Fibroblast of pulmonary artery (primary cell): Measurements from ENCODE around the gene MYH10.

Experiments used
- DNase-seq: peaks from one replicate; pipeline ENCODE4 v3.0.0-alpha.2; 2010; ENCODE audit warnings: low read depth
- H3K4me3 ChIP-seq: replicated peaks from 2 replicates; pipeline ENCODE4 v1.5.1; 2011; ENCODE audit warnings: low read depth, mild to moderate bottlenecking, control low read depth, low read length, moderate library complexity
- TF ChIP-seq, protein P1 (sequence below): IDR thresholded peaks from 2 replicates; pipeline ENCODE4 v1.5.1; 2011; ENCODE audit warnings: mild to moderate bottlenecking, control low read depth, low read length, inconsistent platforms; ENCODE audit errors: missing control alignments

MYH10 gene

DNA sequence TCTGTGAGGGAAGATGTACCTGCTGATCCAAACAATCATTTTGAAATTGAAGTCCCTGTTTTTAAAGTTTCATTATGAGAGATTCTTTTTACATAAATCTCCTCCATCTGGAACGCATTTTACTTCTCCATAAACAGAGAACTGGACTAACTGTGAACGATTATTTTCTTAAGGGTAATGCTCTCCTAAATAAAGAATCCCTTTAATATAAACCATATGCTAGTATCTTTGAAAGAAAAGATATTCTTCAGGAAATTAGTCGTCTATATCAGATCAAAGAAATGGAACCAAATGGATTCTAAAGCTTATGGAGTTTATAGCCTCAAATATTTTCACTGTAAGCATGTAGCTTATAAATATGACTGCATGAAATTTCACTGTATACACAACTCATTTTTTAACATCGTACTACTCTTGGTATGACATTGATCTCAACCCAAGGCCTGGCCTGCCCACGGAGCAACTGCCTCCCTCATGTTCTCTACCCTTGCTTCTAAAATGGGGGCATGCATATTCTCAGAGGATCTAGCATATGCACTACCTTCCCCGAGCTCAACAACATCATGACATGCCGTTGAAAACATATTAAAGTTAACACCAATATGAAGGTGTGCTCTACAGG lies 66.4 kb downstream of the MYH10 start:
- DNase-seq, result no peak
- no peak overlapping the region for H3K4me3 ChIP-seq
- TF ChIP-seq, protein P1, sequence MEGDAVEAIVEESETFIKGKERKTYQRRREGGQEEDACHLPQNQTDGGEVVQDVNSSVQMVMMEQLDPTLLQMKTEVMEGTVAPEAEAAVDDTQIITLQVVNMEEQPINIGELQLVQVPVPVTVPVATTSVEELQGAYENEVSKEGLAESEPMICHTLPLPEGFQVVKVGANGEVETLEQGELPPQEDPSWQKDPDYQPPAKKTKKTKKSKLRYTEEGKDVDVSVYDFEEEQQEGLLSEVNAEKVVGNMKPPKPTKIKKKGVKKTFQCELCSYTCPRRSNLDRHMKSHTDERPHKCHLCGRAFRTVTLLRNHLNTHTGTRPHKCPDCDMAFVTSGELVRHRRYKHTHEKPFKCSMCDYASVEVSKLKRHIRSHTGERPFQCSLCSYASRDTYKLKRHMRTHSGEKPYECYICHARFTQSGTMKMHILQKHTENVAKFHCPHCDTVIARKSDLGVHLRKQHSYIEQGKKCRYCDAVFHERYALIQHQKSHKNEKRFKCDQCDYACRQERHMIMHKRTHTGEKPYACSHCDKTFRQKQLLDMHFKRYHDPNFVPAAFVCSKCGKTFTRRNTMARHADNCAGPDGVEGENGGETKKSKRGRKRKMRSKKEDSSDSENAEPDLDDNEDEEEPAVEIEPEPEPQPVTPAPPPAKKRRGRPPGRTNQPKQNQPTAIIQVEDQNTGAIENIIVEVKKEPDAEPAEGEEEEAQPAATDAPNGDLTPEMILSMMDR, result no peak

- H3K4me3 ChIP-seq, result no peak overlapping the region
- no peak for DNase-seq
- TF ChIP-seq, protein P1, result no peak
Observed at GRCh38 chr17:8563024-8563776, 67.3 kb downstream of the MYH10 start.

DNA sequence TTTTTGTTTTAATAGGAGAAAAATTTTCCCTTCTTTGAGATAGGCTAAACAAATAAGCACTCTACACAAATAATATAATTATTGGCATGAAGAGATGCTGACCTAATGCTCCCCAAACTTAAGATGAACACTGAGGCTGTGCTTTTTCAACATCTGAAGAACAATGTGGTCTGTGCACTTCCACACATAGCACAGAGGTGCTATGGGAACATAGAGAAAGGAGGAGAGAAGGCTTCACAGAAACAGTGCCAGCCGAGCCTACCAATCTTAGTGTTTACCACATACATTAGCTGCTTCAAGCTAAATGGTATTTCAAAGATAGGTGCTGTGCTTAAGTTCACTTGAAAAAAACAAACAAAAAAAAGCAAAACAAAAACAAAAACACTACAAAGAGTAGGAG lies 72.4 kb downstream of the MYH10 start:
- no peak overlapping the region for H3K4me3 ChIP-seq
- no peak for DNase-seq
- TF ChIP-seq, protein P1, result no peak

DNA sequence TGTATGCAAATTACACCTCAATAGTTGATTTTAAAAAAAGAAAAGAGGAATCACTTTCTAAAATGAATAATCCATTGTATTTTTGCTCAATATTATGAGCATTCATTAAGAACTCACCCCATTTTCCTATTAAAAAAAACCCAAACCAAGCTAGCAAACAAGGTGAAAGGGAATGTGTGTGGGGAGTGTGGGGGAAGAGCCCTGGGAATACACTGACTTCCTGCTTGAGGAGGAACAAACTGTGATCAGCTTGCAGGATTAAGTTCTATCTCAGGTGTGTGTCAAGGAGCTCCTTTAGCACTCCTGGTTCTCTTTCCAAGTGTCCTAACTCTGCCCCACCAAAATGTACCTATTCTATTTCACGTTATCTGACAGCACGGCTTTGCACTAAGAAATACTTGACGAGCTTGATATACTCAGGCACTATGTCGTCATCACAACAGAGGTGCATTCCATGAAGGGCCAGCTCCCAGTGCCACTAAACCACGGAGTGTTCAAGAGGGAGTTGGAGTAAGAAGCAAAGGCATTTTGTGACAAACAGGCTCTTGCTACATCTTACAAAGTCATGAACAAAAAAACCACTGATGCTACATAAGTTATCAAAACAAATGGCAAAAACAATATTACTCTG lies 73.2 kb downstream of the MYH10 start:
- TF ChIP-seq, protein P1, result no peak
- DNase-seq, result peak; percentile 14
- H3K4me3 ChIP-seq, result no peak overlapping the region

DNA sequence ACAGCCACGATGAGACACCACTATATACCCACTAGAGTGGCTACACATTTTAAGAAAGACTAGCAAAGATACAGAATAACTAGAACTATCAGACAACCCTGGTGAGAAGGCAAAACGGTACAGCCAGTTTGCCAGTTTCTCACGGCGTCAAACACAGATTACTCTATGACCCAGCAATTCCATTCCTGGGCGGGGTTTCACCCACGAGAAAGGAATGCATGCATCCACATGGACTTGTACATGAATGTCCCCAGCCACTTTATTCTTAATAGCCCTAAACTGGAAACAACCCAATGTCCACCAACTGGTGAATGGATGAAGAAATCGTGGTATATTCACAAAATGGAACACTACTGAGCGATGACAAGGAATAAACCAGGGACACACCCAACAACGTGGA lies 74.5 kb downstream of the MYH10 start:
- DNase-seq, result peak; percentile 17
- TF ChIP-seq, protein P1, result no peak
- H3K4me3 ChIP-seq, result no peak overlapping the region

DNA sequence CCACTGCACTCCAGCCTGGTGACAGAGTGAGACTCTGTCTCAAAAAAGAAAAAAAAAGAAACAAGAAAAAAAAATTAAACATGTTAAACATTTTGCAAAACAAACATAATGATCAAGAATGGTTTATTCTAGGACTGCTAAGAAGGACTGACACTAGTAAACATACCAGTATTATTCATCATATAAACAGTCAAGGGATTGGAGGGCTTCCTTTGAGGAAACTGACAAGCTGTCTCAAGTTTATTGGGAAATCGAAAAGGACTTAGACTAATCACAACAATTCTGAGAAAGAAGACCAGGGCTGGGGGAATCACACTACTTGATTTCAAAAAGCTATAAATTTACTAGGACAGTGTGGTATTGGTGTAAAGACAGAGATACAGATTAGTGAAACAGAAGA lies 75.5 kb downstream of the MYH10 start:
- no peak for DNase-seq
- no peak overlapping the region for H3K4me3 ChIP-seq
- TF ChIP-seq, protein P1, result no peak
